HUES64 (cell line): ENCODE results near the gene HNRNPA1.

Experiments used
- H3K27ac ChIP-seq: 2 replicates; pipeline ENCODE4 v1.7.0; 2013; ENCODE audit warnings: low read depth, low read length, inconsistent platforms
- H3K27me3 ChIP-seq: 2 replicates; pipeline ENCODE4 v1.6.1; 2013; ENCODE audit warnings: mild to moderate bottlenecking, low read length; ENCODE audit not compliant: insufficient read depth
- H3K36me3 ChIP-seq: 2 replicates; pipeline ENCODE4 v1.6.1; 2013; ENCODE audit warnings: mild to moderate bottlenecking, low read length; ENCODE audit not compliant: insufficient read depth
- H3K4me1 ChIP-seq: 2 replicates; pipeline ENCODE4 v1.6.1; 2013; ENCODE audit warnings: mild to moderate bottlenecking, low read length, moderate library complexity; ENCODE audit not compliant: insufficient read depth
- H3K4me3 ChIP-seq: 2 replicates; pipeline ENCODE4 v1.5.1; 2013; ENCODE audit warnings: mild to moderate bottlenecking, low read length, moderate library complexity
- H3K9ac ChIP-seq: 2 replicates; pipeline ENCODE4 v1.6.1; 2013; ENCODE audit warnings: mild to moderate bottlenecking, low read depth, low read length
- H3K9me3 ChIP-seq: 2 replicates; pipeline ENCODE4 v1.6.1; 2013; ENCODE audit warnings: low read depth, low read length; ENCODE audit not compliant: insufficient read depth
- WGBS: fragments of 150-250, 120-280 bp; methylation state at CpG from one replicate; pipeline ENCODE4 v1.1.7; 2013; ENCODE audit warnings: missing lambda C conversion rate; 5-methylcytosine and 5-hydroxymethylcytosine counted together

The HNRNPA1 gene

GRCh38 chr12:54257332-54257731 lies 23.2 kb upstream of the HNRNPA1 start:
- H3K9me3 ChIP-seq = no peaks in the 10 kb centered on the region
- H3K9ac ChIP-seq = peak overlapping the region; percentile 97; the same call in 1 of the 2 replicates
- peak overlapping the region; percentile 100 for H3K27ac ChIP-seq
- no peaks in the 10 kb centered on the region for H3K27me3 ChIP-seq
- no peak overlapping the region for H3K4me3 ChIP-seq
- H3K36me3 ChIP-seq = peaks cover 51% of the 10 kb centered on the region
- H3K4me1 ChIP-seq = peaks cover 44% of the 10 kb centered on the region
- 89% methylated on average over 8 of the region's 8 CpGs for WGBS

- H3K27me3 ChIP-seq = no peaks in the 10 kb centered on the region
- H3K36me3 ChIP-seq = peaks cover 42% of the 10 kb centered on the region
- H3K4me3 ChIP-seq = peak overlapping the region; percentile 66
- peak overlapping the region; percentile 100 for H3K27ac ChIP-seq
- H3K9ac ChIP-seq = peak overlapping the region; percentile 97; the same call in 1 of the 2 replicates
- no peaks in the 10 kb centered on the region for H3K9me3 ChIP-seq
- H3K4me1 ChIP-seq = peaks cover 50% of the 10 kb centered on the region
Measured at GRCh38 chr12:54258201-54258681, 22.3 kb upstream of the HNRNPA1 start.

- Histone ChIP-seq H3K9ac (peak overlapping the region; percentile 97), H3K27me3 (no peaks in the 10 kb centered on the region), H3K4me1 (peaks cover 50% of the 10 kb centered on the region), H3K4me3 (peak overlapping the region; percentile 66), H3K27ac (peak overlapping the region; percentile 100), H3K36me3 (peaks cover 30% of the 10 kb centered on the region), H3K9me3 (no peaks in the 10 kb centered on the region)
- WGBS = 1% methylated on average over 8 of the region's 11 CpGs
Measured at GRCh38 chr12:54259194-54260011, 21.1 kb upstream of the HNRNPA1 start.

- Histone ChIP-seq H3K4me1 (peaks cover 59% of the 10 kb centered on the region), H3K9ac (peak overlapping the region; percentile 42), H3K27ac (peak overlapping the region; percentile 58), H3K9me3 (no peaks in the 10 kb centered on the region), H3K4me3 (no peak overlapping the region), H3K36me3 (peaks cover 8% of the 10 kb centered on the region), H3K27me3 (no peaks in the 10 kb centered on the region)
- 83% methylated on average over 3 of the region's 5 CpGs for whole genome bisulfite sequencing
Measured at GRCh38 chr12:54261815-54262402, 18.6 kb upstream of the HNRNPA1 start.

GRCh38 chr12:54262403-54262925 lies 18.1 kb upstream of the HNRNPA1 start:
- Histone ChIP-seq H3K4me1 (peaks cover 54% of the 10 kb centered on the region), H3K36me3 (peaks cover 2% of the 10 kb centered on the region), H3K4me3 (no peak overlapping the region), H3K27me3 (no peaks in the 10 kb centered on the region), H3K9me3 (no peaks in the 10 kb centered on the region), H3K27ac (peak overlapping the region; percentile 58), H3K9ac (peak overlapping the region; percentile 42)
- 68% methylated on average over 4 of the region's 4 CpGs for WGBS

GRCh38 chr12:54265364-54265812 lies 15.1 kb upstream of the HNRNPA1 start:
- Histone ChIP-seq H3K9ac (no peak overlapping the region), H3K4me3 (no peak overlapping the region), H3K4me1 (peaks cover 29% of the 10 kb centered on the region), H3K27ac (no peak overlapping the region), H3K36me3 (peaks cover 4% of the 10 kb centered on the region; the same call in 1 of the 2 replicates), H3K27me3 (no peaks in the 10 kb centered on the region), H3K9me3 (no peaks in the 10 kb centered on the region)
- WGBS = 88% methylated on average over 3 of the region's 4 CpGs

GRCh38 chr12:54266852-54267251 lies 13.7 kb upstream of the HNRNPA1 start:
- no peak overlapping the region for H3K4me3 ChIP-seq
- WGBS = no CpG with 5 or more reads among the region's 2 CpGs
- no peaks in the 10 kb centered on the region for H3K27me3 ChIP-seq
- no peak overlapping the region for H3K9ac ChIP-seq
- peaks cover 9% of the 10 kb centered on the region for H3K36me3 ChIP-seq
- no peak overlapping the region for H3K27ac ChIP-seq
- no peaks in the 10 kb centered on the region for H3K9me3 ChIP-seq
- peaks cover 20% of the 10 kb centered on the region for H3K4me1 ChIP-seq

- WGBS = 90% methylated on average over 2 of the region's 2 CpGs
Measured at GRCh38 chr12:54270345-54270744, 10.2 kb upstream of the HNRNPA1 start.

GRCh38 chr12:54272214-54272613 lies 8.3 kb upstream of the HNRNPA1 start:
- Histone ChIP-seq H3K36me3 (peaks cover 36% of the 10 kb centered on the region), H3K27ac (no peak overlapping the region), H3K27me3 (no peaks in the 10 kb centered on the region)

More at GRCh38 chr12:54270345-54270744, 10.2 kb upstream of the HNRNPA1 start:
- H3K9ac ChIP-seq = no peak overlapping the region
- H3K36me3 ChIP-seq = peaks cover 33% of the 10 kb centered on the region
- no peak overlapping the region for H3K27ac ChIP-seq
- no peaks in the 10 kb centered on the region for H3K27me3 ChIP-seq
- no peak overlapping the region for H3K4me3 ChIP-seq
- no peaks in the 10 kb centered on the region for H3K9me3 ChIP-seq
- H3K4me1 ChIP-seq = peaks cover 2% of the 10 kb centered on the region; the same call in 1 of the 2 replicates

GRCh38 chr12:54273981-54274380 lies 6.5 kb upstream of the HNRNPA1 start:
- H3K9ac ChIP-seq = no peak overlapping the region
- WGBS = 92% methylated on average over 2 of the region's 2 CpGs
- no peak overlapping the region for H3K4me3 ChIP-seq
- H3K4me1 ChIP-seq = peaks cover 6% of the 10 kb centered on the region; the same call in 1 of the 2 replicates
- H3K27me3 ChIP-seq = no peaks in the 10 kb centered on the region
- no peaks in the 10 kb centered on the region for H3K9me3 ChIP-seq
- H3K36me3 ChIP-seq = peaks cover 43% of the 10 kb centered on the region
- no peak overlapping the region for H3K27ac ChIP-seq

More at GRCh38 chr12:54272214-54272613, 8.3 kb upstream of the HNRNPA1 start:
- Histone ChIP-seq H3K9ac (no peak overlapping the region), H3K4me1 (no peaks in the 10 kb centered on the region), H3K9me3 (no peaks in the 10 kb centered on the region), H3K4me3 (no peak overlapping the region)
- 89% methylated on average over 1 of the region's 1 CpG for WGBS

GRCh38 chr12:54276368-54276767 lies 4.2 kb upstream of the HNRNPA1 start:
- Histone ChIP-seq H3K9me3 (no peaks in the 10 kb centered on the region), H3K27me3 (no peaks in the 10 kb centered on the region), H3K27ac (no peak overlapping the region), H3K4me3 (no peak overlapping the region), H3K4me1 (peaks cover 6% of the 10 kb centered on the region; the same call in 1 of the 2 replicates), H3K9ac (no peak overlapping the region), H3K36me3 (peaks cover 53% of the 10 kb centered on the region)
- WGBS = 95% methylated on average over 3 of the region's 3 CpGs
